NCI-H1417 (cell line): ENCODE data around the gene TESK2.

ENCODE experiments used
- DNase-seq, 3 experiments: peaks; one replicate each; lab custom pipeline; 2025; lab: John Stamatoyannopoulos, UW

The TESK2 gene

GRCh38 chr1:45304311-45305081 lies 186.5 kb downstream of the TESK2 start:
- peak in 2 of 3 experiments; percentile 20 to 41 for DNase-seq

- DNase-seq, result peak; percentile 96 to 99 (median 97)
These were observed 187.2 kb downstream of the TESK2 start for GRCh38 chr1:45303520-45304310.

GRCh38 chr1:45302505-45303150 lies 188.3 kb downstream of the TESK2 start:
- DNase-seq, result peak in 1 of 3 experiments; percentile 70

GRCh38 chr1:45300669-45300997 lies 190.3 kb downstream of the TESK2 start:
- no peak for DNase-seq

- peak; percentile 53 to 85 (median 68) for DNase-seq
These were observed 190.8 kb downstream of the TESK2 start for GRCh38 chr1:45299981-45300668.

- DNase-seq, result no peak
These were observed 191.7 kb downstream of the TESK2 start for GRCh38 chr1:45299296-45299695.

GRCh38 chr1:45297666-45298356 lies 193.2 kb downstream of the TESK2 start:
- DNase-seq, result peak in 1 of 3 experiments; percentile 41
